Tibial nerve (tissue), 4 donors: ENCODE data around the gene ANKRD11. TPM values are rescaled to one million over a fixed set of nuclear protein-coding genes. Genes with fewer than 3 reads are reported as not detected.

Experiments used
- DNase-seq, 2 donors: peaks; one replicate each; pipeline ENCODE4 v3.0.0-alpha.2; 2019; ENCODE audit warnings: low spot score in 2 of 2
- H3K27ac ChIP-seq, 4 donors: fragments of 200-600 bp; sonication (generic) in 3 of 4; one replicate each; pipeline ENCODE4 v1.5.1; 2017 to 2019; ENCODE audit warnings: mild to moderate bottlenecking in 1 of 4
- H3K27me3 ChIP-seq, 2 donors: fragments of 200-600 bp; sonication (generic) in 1 of 2; one replicate each; pipeline versions ENCODE4 v1.5.1 to v1.6.0; 2017 to 2019
- H3K36me3 ChIP-seq, 3 donors: fragments of 200-600 bp; sonication (generic); one replicate each; pipeline ENCODE4 v1.5.1; 2018 to 2019
- H3K4me1 ChIP-seq, 4 donors: fragments of 200-600 bp; sonication (generic) in 3 of 4; one replicate each; pipeline ENCODE4 v1.5.1; 2017 to 2019
- H3K4me3 ChIP-seq, 4 donors: fragments of 200-600 bp; sonication (generic) in 3 of 4; one replicate each; pipeline ENCODE4 v1.5.1; 2017 to 2019; ENCODE audit warnings: mild to moderate bottlenecking in 1 of 4, moderate library complexity in 1 of 4
- H3K9me3 ChIP-seq, 4 donors: fragments of 200-600 bp; sonication (generic) in 3 of 4; one replicate each; pipeline ENCODE4 v1.5.1; 2017 to 2019
- CTCF ChIP-seq, 5 experiments: fragments of 200-600 bp in 3 of 5; fragments of 450-650 bp in 2 of 5; sonication (generic) in 3 of 5; IDR thresholded peaks; one replicate each; pipeline ENCODE4 v1.5.1; 2016 to 2019; ENCODE audit warnings: antibody characterized with exemption in 5 of 5, mild to moderate bottlenecking in 3 of 5, moderate library complexity in 2 of 5
- EP300 ChIP-seq, 2 donors: sonication (generic); formaldehyde crosslinking; IDR thresholded peaks; one replicate each; pipeline ENCODE4 v1.6.1; 2017; ENCODE audit warnings: antibody characterized with exemption in 2 of 2, mild to moderate bottlenecking in 1 of 2
- POLR2A ChIP-seq, 2 donors: fragments of 450-650 bp; IDR thresholded peaks; one replicate each; pipeline ENCODE4 v1.6.1; 2017; ENCODE audit warnings: antibody characterized with exemption in 2 of 2, mild to moderate bottlenecking in 2 of 2, moderate library complexity in 2 of 2
- WGBS, 2 donors: methylation state at CpG; one replicate each; pipeline ENCODE4 v1.1.5; 2018; 5-methylcytosine and 5-hydroxymethylcytosine counted together
- total RNA-seq, 4 donors: library from RNA; depleted of rRNA; stranded (reverse); fragments of >200 nt; gene quantifications; one replicate each; pipeline ENCODE4 v1.1.0, GENCODE V29; 2016

ANKRD11 gene
- total RNA-seq, 4 donors from 2014 or later = 104 to 177 (median 112) TPM

DNA sequence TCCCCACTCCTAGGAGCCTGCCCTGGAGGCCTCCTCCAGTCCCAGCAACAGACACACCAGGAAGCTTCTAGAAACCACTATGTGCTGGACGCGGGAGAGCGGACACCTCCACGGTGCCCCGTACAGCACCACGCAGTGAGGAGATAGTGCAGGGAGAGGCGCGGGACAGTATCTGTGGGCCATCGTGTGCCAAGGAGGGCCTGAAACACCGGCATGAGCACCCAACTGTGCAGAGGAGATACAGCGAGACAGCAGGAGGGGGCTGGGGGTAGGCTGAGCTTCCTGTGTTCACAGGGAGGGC is 215.1 kb downstream of the ANKRD11 start:
- 86 to 93% methylated on average over 9 to 11 of the region's 11 CpGs for WGBS, 2 donors
- Histone ChIP-seq H3K27me3 (no peaks in the 10 kb centered on the region), H3K4me3 (no peak overlapping the region), H3K36me3 (peaks cover 1 to 98% (median 11%) of the 10 kb centered on the region in 3 donors), H3K27ac (no peak overlapping the region), H3K4me1 (peaks cover 0 to 19% (median 0%) of the 10 kb centered on the region in 4 donors), H3K9me3 (no peaks in the 10 kb centered on the region)
- no peak for DNase-seq
- no peak for TF ChIP-seq CTCF (IDR thresholded peaks at IDR 0.05)
- no peak for TF ChIP-seq POLR2A (IDR thresholded peaks at IDR 0.05)
- TF ChIP-seq EP300 (IDR thresholded peaks at IDR 0.05) = no peak

- Histone ChIP-seq H3K36me3 (peaks cover 7 to 98% (median 16%) of the 10 kb centered on the region in 3 donors), H3K27ac (no peak overlapping the region), H3K4me3 (no peak overlapping the region), H3K4me1 (peaks cover 0 to 24% (median 0%) of the 10 kb centered on the region in 4 donors), H3K27me3 (no peaks in the 10 kb centered on the region), H3K9me3 (no peaks in the 10 kb centered on the region)
- WGBS, 2 donors = 90 to 91% methylated on average over 21 to 27 of the region's 30 CpGs
- TF ChIP-seq POLR2A (IDR thresholded peaks at IDR 0.05) (no peak), EP300 (IDR thresholded peaks at IDR 0.05) (no peak), CTCF (IDR thresholded peaks at IDR 0.05) (no peak)
- no peak for DNase-seq
Observed at GRCh38 chr16:89274561-89275283, 215.6 kb downstream of the ANKRD11 start.

DNA sequence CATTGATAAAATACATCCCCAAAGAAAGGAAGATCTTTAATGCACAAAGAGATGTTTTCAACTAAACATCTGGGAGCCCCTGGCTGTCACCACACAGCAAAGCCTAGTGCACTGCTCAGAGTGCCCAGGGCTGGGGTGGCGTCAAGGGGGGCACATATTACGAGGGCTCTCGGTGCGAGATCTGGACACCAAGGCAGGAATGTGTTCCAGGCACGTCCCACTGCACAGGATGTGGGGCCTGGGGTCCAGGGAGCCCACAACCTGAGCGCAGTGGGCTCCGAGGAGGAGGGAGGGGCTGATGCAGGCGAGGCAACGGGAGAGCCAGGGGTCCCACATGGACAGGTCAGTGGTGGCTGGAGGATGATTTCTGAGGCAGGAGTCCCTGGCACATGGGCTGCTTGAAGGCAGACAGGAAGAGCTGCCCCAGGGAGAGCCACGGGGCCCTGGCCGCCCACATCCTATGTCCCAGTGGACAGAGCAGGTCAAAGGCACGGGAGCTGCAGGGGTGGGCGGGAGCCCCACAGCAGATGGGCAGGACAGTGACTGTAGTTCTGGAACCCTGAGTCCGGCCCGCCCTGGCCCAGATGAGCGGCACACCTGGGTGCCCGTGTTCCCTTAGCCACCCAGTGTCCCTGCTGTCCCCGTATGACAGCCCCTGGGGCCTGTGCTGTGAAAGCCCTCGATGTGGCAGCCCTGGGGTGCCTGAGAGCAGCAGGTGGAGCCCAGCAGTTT is 216.5 kb downstream of the ANKRD11 start:
- Histone ChIP-seq H3K27me3 (no peaks in the 10 kb centered on the region), H3K4me3 (no peak overlapping the region), H3K4me1 (peaks cover 0 to 29% (median 0%) of the 10 kb centered on the region in 4 donors), H3K27ac (no peak overlapping the region), H3K36me3 (peaks cover 7 to 100% (median 20%) of the 10 kb centered on the region in 3 donors), H3K9me3 (no peaks in the 10 kb centered on the region)
- WGBS, 2 donors = 88 to 89% methylated on average over 13 to 19 of the region's 19 CpGs
- TF ChIP-seq CTCF (IDR thresholded peaks at IDR 0.05) = no peak
- TF ChIP-seq EP300 (IDR thresholded peaks at IDR 0.05) = no peak
- TF ChIP-seq POLR2A (IDR thresholded peaks at IDR 0.05) = no peak
- no peak for DNase-seq

GRCh38 chr16:89272631-89273030 is 217.7 kb downstream of the ANKRD11 start:
- H3K9me3 ChIP-seq = no peaks in the 10 kb centered on the region
- H3K4me1 ChIP-seq = peaks cover 0 to 25% (median 0%) of the 10 kb centered on the region in 4 donors
- WGBS, 2 donors = 92 to 94% methylated on average over 6 of the region's 6 CpGs
- no peak for DNase-seq
- H3K36me3 ChIP-seq = peaks cover 7 to 93% (median 17%) of the 10 kb centered on the region in 3 donors
- no peak overlapping the region for H3K27ac ChIP-seq
- H3K27me3 ChIP-seq = no peaks in the 10 kb centered on the region
- H3K4me3 ChIP-seq = no peak overlapping the region
- TF ChIP-seq EP300 (IDR thresholded peaks at IDR 0.05) = no peak
- no peak for TF ChIP-seq POLR2A (IDR thresholded peaks at IDR 0.05)
- no peak for TF ChIP-seq CTCF (IDR thresholded peaks at IDR 0.05)
